SK-N-SH (cell line): ENCODE data around the gene FZD4. TPM values are rescaled to one million over a fixed set of nuclear protein-coding genes. Genes with fewer than 3 reads are reported as not detected.

Source experiments
- CTCF ChIA-PET: fragments of 300-600, 350-600 bp; formaldehyde crosslinking; extraction: SDS; loops from one replicate; lab custom pipeline; 2021; lab: Yijun Ruan, JAX
- POLR2A ChIA-PET: fragments of 350-600 bp; sonication (Branson Sonifier 250); formaldehyde crosslinking; extraction: SDS; loops from one replicate; lab custom pipeline; 2020; ENCODE audit warnings: antibody characterized with exemption, inconsistent platforms; lab: Yijun Ruan, JAX
- DNase-seq: peaks from one replicate; pipeline ENCODE4 v3.0.0; 2012
- H2AFZ ChIP-seq: fragments of 200-600 bp; sonication (generic); 2 replicates; pipeline ENCODE4 v1.8.1; 2016; ENCODE audit warnings: antibody characterized with exemption, mild to moderate bottlenecking, low read depth
- H3F3A ChIP-seq: fragments of 200-600 bp; sonication (generic); replicated peaks from 2 replicates; pipeline ENCODE3; 2016; ENCODE audit warnings: antibody characterized with exemption, mild to moderate bottlenecking; ENCODE audit not compliant: insufficient read depth
- H3K27ac ChIP-seq, 2 experiments: fragments of 200-500 bp in 1 of 2; fragments of 200-600 bp in 1 of 2; sonication (Bioruptor generic) in 1 of 2; sonication (generic), shearing (Covaris generic) in 1 of 2; 2 replicates each; pipeline versions ENCODE4 v1.5.1 to v1.6.1; 2014 to 2016; ENCODE audit warnings: low read depth in 2 of 2, inconsistent platforms in 1 of 2, low read length in 1 of 2, mild to moderate bottlenecking in 1 of 2, mixed read lengths in 1 of 2
- H3K27me3 ChIP-seq: fragments of 200-600 bp; sonication (generic), shearing (Covaris generic); 2 replicates; pipeline ENCODE4 v1.6.1; 2016; ENCODE audit warnings: mixed run types; ENCODE audit not compliant: insufficient read depth
- H3K36me3 ChIP-seq, 2 experiments: fragments of 200-500 bp in 1 of 2; fragments of 200-600 bp in 1 of 2; sonication (Bioruptor generic) in 1 of 2; sonication (generic) in 1 of 2; replicated peaks in 1 of 2; 2 replicates each; pipeline versions ENCODE3 to v1.5.1; 2014 to 2016; ENCODE audit warnings: low read length in 1 of 2, mild to moderate bottlenecking in 1 of 2; ENCODE audit not compliant: insufficient read depth in 2 of 2, control insufficient read depth in 1 of 2
- H3K4me1 ChIP-seq, 2 experiments: fragments of 200-500 bp in 1 of 2; fragments of 200-600 bp in 1 of 2; sonication (Bioruptor generic) in 1 of 2; sonication (generic), shearing (Covaris generic) in 1 of 2; 2 replicates each; pipeline versions ENCODE4 v1.5.1 to v1.6.1; 2014 to 2016; ENCODE audit warnings: low read depth in 1 of 2, low read length in 1 of 2, mixed run types in 1 of 2; ENCODE audit not compliant: insufficient read depth in 2 of 2, control insufficient read depth in 1 of 2
- H3K4me2 ChIP-seq: fragments of 200-600 bp; sonication (generic), shearing (Covaris generic); 2 replicates; pipeline ENCODE4 v1.6.1; 2017; ENCODE audit warnings: mixed run types
- H3K4me3 ChIP-seq, 2 experiments: fragments of 200-500 bp in 1 of 2; fragments of 200-600 bp in 1 of 2; sonication (Bioruptor generic) in 1 of 2; sonication (generic), shearing (Covaris generic) in 1 of 2; 2 replicates each; pipeline versions ENCODE4 v1.5.1 to v1.8.1; 2014 to 2016; ENCODE audit warnings: low read depth in 2 of 2, inconsistent platforms in 1 of 2, low read length in 1 of 2, mild to moderate bottlenecking in 1 of 2, mixed read lengths in 1 of 2, moderate library complexity in 1 of 2
- H3K79me2 ChIP-seq: fragments of 200-600 bp; sonication (generic); 2 replicates; pipeline ENCODE4 v1.8.1; 2017; ENCODE audit warnings: mild to moderate bottlenecking; ENCODE audit not compliant: insufficient read depth
- H3K9ac ChIP-seq: fragments of 200-600 bp; sonication (generic); 2 replicates; pipeline ENCODE4 v1.6.1; 2017; ENCODE audit warnings: mixed run types
- H3K9me2 ChIP-seq: fragments of 200-600 bp; sonication (generic); 2 replicates; pipeline ENCODE4 v1.6.1; 2017; ENCODE audit warnings: mixed run types
- H3K9me3 ChIP-seq: fragments of 200-600 bp; sonication (generic); 2 replicates; pipeline ENCODE4 v1.6.1; 2017; ENCODE audit warnings: mixed run types, mild to moderate bottlenecking, moderate library complexity
- H4K20me1 ChIP-seq: fragments of 200-600 bp; sonication (generic); 2 replicates; pipeline ENCODE4 v1.6.1; 2017; ENCODE audit warnings: mild to moderate bottlenecking, mixed run types; ENCODE audit not compliant: insufficient read depth
- CHD2 ChIP-seq: fragments of 150-350 bp; IDR thresholded peaks from 2 replicates; pipeline ENCODE4 v1.6.1; 2018; ENCODE audit warnings: low read length; ENCODE audit not compliant: partially characterized antibody
- CTCF ChIP-seq: fragments of 200-600 bp; sonication (generic); IDR thresholded peaks from 2 replicates; pipeline ENCODE4 v1.6.1; 2017; ENCODE audit warnings: antibody characterized with exemption, mild to moderate bottlenecking, moderate library complexity
- ELF1 ChIP-seq: IDR thresholded peaks from 2 replicates; pipeline ENCODE4 v1.4.0; 2012
- EP300 ChIP-seq, 2 experiments: IDR thresholded peaks; 2 replicates each; pipeline versions ENCODE4 v1.4.0 to v1.6.1; 2012; ENCODE audit warnings: borderline replicate concordance in 1 of 2, low read depth in 1 of 2, low read length in 1 of 2
- FOSL2 ChIP-seq: IDR thresholded peaks from 2 replicates; pipeline ENCODE4 v1.4.0; 2012; ENCODE audit warnings: low read depth, mild to moderate bottlenecking, moderate library complexity, borderline replicate concordance
- FOXJ3 ChIP-seq: sonication (generic); formaldehyde crosslinking; IDR thresholded peaks from 2 replicates; pipeline ENCODE4 v1.5.1; 2020; ENCODE audit warnings: mild to moderate bottlenecking, missing genetic modification reagents
- GABPA ChIP-seq: IDR thresholded peaks from 2 replicates; pipeline ENCODE4 v1.4.0; 2012; ENCODE audit warnings: low read depth, mild to moderate bottlenecking
- IRF3 ChIP-seq: fragments of 150-350 bp; IDR thresholded peaks from 2 replicates; pipeline ENCODE4 v1.6.1; 2016; ENCODE audit warnings: mild to moderate bottlenecking, low read depth, low read length
- MAX ChIP-seq: IDR thresholded peaks from 2 replicates; pipeline ENCODE4 v1.4.0; 2012; ENCODE audit warnings: low read depth
- MXI1 ChIP-seq: IDR thresholded peaks from 2 replicates; pipeline ENCODE4 v1.6.1; 2012; ENCODE audit warnings: mild to moderate bottlenecking, low read depth, low read length, improper control_type of control experiment
- NRF1 ChIP-seq: IDR thresholded peaks from 2 replicates; pipeline ENCODE4 v1.6.1; 2012; ENCODE audit warnings: low read depth, mild to moderate bottlenecking, low read length
- POLR2AphosphoS5 ChIP-seq: IDR thresholded peaks from 2 replicates; pipeline ENCODE4 v1.6.1; 2012; ENCODE audit warnings: low read depth, low read length
- RCOR1 ChIP-seq: fragments of 150-350 bp; IDR thresholded peaks from 2 replicates; pipeline ENCODE4 v1.6.1; 2017; ENCODE audit warnings: antibody characterized with exemption, low read length
- RFX5 ChIP-seq: IDR thresholded peaks from 2 replicates; pipeline ENCODE4 v1.6.1; 2012; ENCODE audit warnings: mild to moderate bottlenecking, improper control_type of control experiment, low read length
- SMC3 ChIP-seq: IDR thresholded peaks from 2 replicates; pipeline ENCODE4 v1.6.1; 2012; ENCODE audit warnings: low read depth, low read length, improper control_type of control experiment
- TAF1 ChIP-seq: IDR thresholded peaks from 2 replicates; pipeline ENCODE4 v1.6.1; 2012; ENCODE audit warnings: low read depth, mild to moderate bottlenecking, low read length, moderate library complexity, borderline replicate concordance
- TEAD4 ChIP-seq: IDR thresholded peaks from 2 replicates; pipeline ENCODE4 v1.4.0; 2012; ENCODE audit warnings: mild to moderate bottlenecking, borderline replicate concordance; ENCODE audit not compliant: insufficient read depth
- USF1 ChIP-seq: IDR thresholded peaks from 2 replicates; pipeline ENCODE4 v1.4.0; 2012; ENCODE audit warnings: low read depth, borderline replicate concordance
- USF2 ChIP-seq: fragments of 150-350 bp; IDR thresholded peaks from 2 replicates; pipeline ENCODE4 v1.6.1; 2017; ENCODE audit warnings: antibody characterized with exemption, low read length, low read depth, borderline replicate concordance
- ZBTB33 ChIP-seq: IDR thresholded peaks from 2 replicates; pipeline ENCODE4 v1.4.0; 2012; ENCODE audit warnings: low read depth, borderline replicate concordance
- WGBS: methylation state at CpG from one replicate; pipeline ENCODE4 v1.1.6; 2017; ENCODE audit warnings: low lambda C conversion rate; 5-methylcytosine and 5-hydroxymethylcytosine counted together
- polyA plus RNA-seq, 3 experiments: library from polyadenylated mRNA; depleted of rRNA; stranded (reverse); fragments of >200 nt; gene quantifications; 2 replicates each; pipeline ENCODE4 v1.2.3, GENCODE V29; 2012

The FZD4 gene
- polyA plus RNA-seq, 1 of the 3 experiments (the other 2 are of a cell fraction) = 0.72 TPM

GRCh38 chr11:86934926-86935579 is 20.1 kb downstream of the FZD4 start:
- Histone ChIP-seq H3F3A (peaks cover 9% of the 10 kb centered on the region), H3K27ac (no peak overlapping the region), H3K4me1 (peaks cover 7 to 51% of the 10 kb centered on the region in 2 experiments; a peak in 3 of 4 replicates), H3K4me3 (no peak overlapping the region), H3K9me3 (no peaks in the 10 kb centered on the region), H3K36me3 (peaks cover 0 to 4% of the 10 kb centered on the region in 2 experiments), H3K9ac (no peak overlapping the region)
- CTCF ChIA-PET = interaction anchor here (0.8 to 2.1 kb wide), 7 partner anchors 15 to 486 kb away, joined by 3 to 9 read pairs (median 4); no protein-coding TSS in a partner anchor
- 50% methylated on average over 3 of the region's 3 CpGs for WGBS
- DNase-seq = no peak
- TF ChIP-seq ELF1 = no peak
- TF ChIP-seq SMC3 = no peak
- TF ChIP-seq USF1 = no peak
- no peak for TF ChIP-seq MXI1
- TF ChIP-seq GABPA = no peak
- TF ChIP-seq RFX5 = no peak
- no peak for TF ChIP-seq NRF1
- no peak for TF ChIP-seq POLR2AphosphoS5
- no peak for TF ChIP-seq FOSL2
- no peak for TF ChIP-seq TAF1
- TF ChIP-seq, all 33 proteins: peak for 0
- no peak overlapping the region for H3K4me2 ChIP-seq
- no peaks in the 10 kb centered on the region for H4K20me1 ChIP-seq
- POLR2A ChIA-PET = no interaction called here
- no peaks in the 10 kb centered on the region for H3K79me2 ChIP-seq
- H3K9me2 ChIP-seq = no peaks in the 10 kb centered on the region
- no peak overlapping the region for H2AFZ ChIP-seq
- no peaks in the 10 kb centered on the region for H3K27me3 ChIP-seq

GRCh38 chr11:86934582-86934900 is 20.7 kb downstream of the FZD4 start:
- no peaks in the 10 kb centered on the region for H3K27me3 ChIP-seq
- ChIA-PET CTCF (interaction anchor here (0.9 to 2.1 kb wide), 8 partner anchors 13 to 487 kb away, joined by 3 to 9 read pairs (median 4); no protein-coding TSS in a partner anchor), POLR2A (no interaction called here)
- H3K4me2 ChIP-seq = no peak overlapping the region
- no peaks in the 10 kb centered on the region for H3K9me3 ChIP-seq
- H3K4me1 ChIP-seq = peaks cover 7 to 51% of the 10 kb centered on the region in 2 experiments; a peak in 3 of 4 replicates
- no peak overlapping the region for H3K4me3 ChIP-seq
- H2AFZ ChIP-seq = no peak overlapping the region
- H3K9me2 ChIP-seq = no peaks in the 10 kb centered on the region
- peaks cover 0 to 4% of the 10 kb centered on the region in 2 experiments for H3K36me3 ChIP-seq
- peaks cover 9% of the 10 kb centered on the region for H3F3A ChIP-seq
- no peak for DNase-seq
- no peaks in the 10 kb centered on the region for H4K20me1 ChIP-seq
- no peaks in the 10 kb centered on the region for H3K79me2 ChIP-seq
- no peak overlapping the region for H3K9ac ChIP-seq
- H3K27ac ChIP-seq = no peak overlapping the region
- TF ChIP-seq USF2 = no peak
- no peak for TF ChIP-seq SMC3
- TF ChIP-seq EP300 (IDR thresholded peaks at IDR 0.05; ENCODE audit: borderline replicate concordance in 1 of 2, low read depth in 1 of 2, low read length in 1 of 2) = no peak
- TF ChIP-seq TEAD4 = no peak
- TF ChIP-seq FOSL2 = no peak
- TF ChIP-seq ELF1 = no peak
- no peak for TF ChIP-seq IRF3
- no peak for TF ChIP-seq FOXJ3 (CRISPR knock-in tag)
- TF ChIP-seq RFX5 = no peak
- TF ChIP-seq CTCF = no peak
- TF ChIP-seq MAX = no peak
- no peak for TF ChIP-seq CHD2
- no peak for TF ChIP-seq RCOR1
- TF ChIP-seq POLR2AphosphoS5 = no peak
- TF ChIP-seq ZBTB33 = no peak
